HEK293 (cell line): ENCODE results near the gene ERGIC1.

Source experiments
- CTCF ChIA-PET: fragments of 350-600 bp; formaldehyde crosslinking; extraction: SDS; loops from one replicate; lab custom pipeline; 2021; ENCODE audit warnings: antibody characterized with exemption; lab: Yijun Ruan, JAX
- POLR2A ChIA-PET: fragments of 300-600 bp; formaldehyde crosslinking; extraction: SDS; loops from one replicate; lab custom pipeline; 2020; ENCODE audit warnings: antibody characterized with exemption, inconsistent platforms; lab: Yijun Ruan, JAX
- H3K27ac ChIP-seq: fragments of 200-500 bp; sonication (Bioruptor generic); 2 replicates; pipeline ENCODE4 v1.5.1; 2014; ENCODE audit warnings: low read depth, low read length, control low read depth, inconsistent platforms; ENCODE audit errors: extremely low read depth
- H3K36me3 ChIP-seq, 2 experiments: fragments of 200-500 bp in 1 of 2; sonication (Bioruptor generic) in 1 of 2; 1 replicate in 1 of 2; 2 replicates in 1 of 2; pipeline ENCODE4 v1.5.1; 2014 to 2017; ENCODE audit warnings: inconsistent platforms in 2 of 2, low read length in 2 of 2; ENCODE audit not compliant: control insufficient read depth in 2 of 2, insufficient read depth in 1 of 2
- H3K4me1 ChIP-seq: fragments of 200-500 bp; sonication (Bioruptor generic); 2 replicates; pipeline ENCODE4 v1.5.1; 2014; ENCODE audit warnings: mild to moderate bottlenecking, low read length, inconsistent platforms; ENCODE audit not compliant: control insufficient read depth, insufficient read depth
- H3K4me3 ChIP-seq: 2 replicates; pipeline ENCODE4 v1.5.1; 2011; ENCODE audit warnings: low read depth, mild to moderate bottlenecking, control low read depth, low read length, moderate library complexity
- H3K9me3 ChIP-seq: fragments of 200-500 bp; sonication (Bioruptor generic); 2 replicates; pipeline ENCODE4 v1.5.1; 2014; ENCODE audit warnings: low read depth, low read length, inconsistent platforms; ENCODE audit not compliant: control insufficient read depth, insufficient read depth
- GFI1B ChIP-seq: fragments of 450-650 bp; formaldehyde crosslinking; IDR thresholded peaks from 2 replicates; pipeline ENCODE4 v1.5.1; 2016; ENCODE audit warnings: missing biosample characterization, missing genetic modification characterization
- KLF1 ChIP-seq: fragments of 450-650 bp; formaldehyde crosslinking; IDR thresholded peaks from 2 replicates; pipeline ENCODE4 v1.5.1; 2016; ENCODE audit warnings: missing biosample characterization, missing genetic modification characterization
- TCF7L2 ChIP-seq: IDR thresholded peaks from 2 replicates; pipeline ENCODE4 v1.6.1; 2011; ENCODE audit warnings: low read depth, mild to moderate bottlenecking, inconsistent platforms, low read length, moderate library complexity, borderline replicate concordance
- WT1 ChIP-seq: fragments of 450-650 bp; formaldehyde crosslinking; IDR thresholded peaks from 2 replicates; pipeline ENCODE4 v1.5.1; 2016; ENCODE audit warnings: missing biosample characterization, missing genetic modification characterization
- ZBTB1 ChIP-seq: fragments of 450-650 bp; formaldehyde crosslinking; IDR thresholded peaks from 2 replicates; pipeline ENCODE4 v1.5.1; 2016; ENCODE audit warnings: missing biosample characterization, missing genetic modification characterization
- ZBTB17 ChIP-seq: fragments of 450-650 bp; formaldehyde crosslinking; IDR thresholded peaks from 2 replicates; pipeline ENCODE4 v1.5.1; 2016; ENCODE audit warnings: missing biosample characterization, missing genetic modification characterization
- ZBTB21 ChIP-seq: fragments of 450-650 bp; formaldehyde crosslinking; IDR thresholded peaks from 2 replicates; pipeline ENCODE4 v1.5.1; 2017; ENCODE audit warnings: missing biosample characterization, missing genetic modification characterization
- ZBTB7A ChIP-seq: fragments of 450-650 bp; formaldehyde crosslinking; IDR thresholded peaks from 2 replicates; pipeline ENCODE4 v1.5.1; 2016; ENCODE audit warnings: low read depth, missing biosample characterization, missing genetic modification characterization
- ZFHX2 ChIP-seq: fragments of 450-650 bp; formaldehyde crosslinking; conservative IDR thresholded peaks from 2 replicates; pipeline ENCODE4 v1.5.1; 2016; ENCODE audit warnings: missing biosample characterization, missing genetic modification characterization
- ZNF10 ChIP-seq: fragments of 450-650 bp; formaldehyde crosslinking; IDR thresholded peaks from 2 replicates; pipeline ENCODE4 v1.5.1; 2017; ENCODE audit warnings: missing biosample characterization, missing genetic modification characterization
- ZNF223 ChIP-seq: fragments of 450-650 bp; formaldehyde crosslinking; IDR thresholded peaks from 2 replicates; pipeline ENCODE4 v1.5.1; 2016; ENCODE audit warnings: missing biosample characterization, missing genetic modification characterization
- ZNF23 ChIP-seq: fragments of 450-650 bp; formaldehyde crosslinking; IDR thresholded peaks from 2 replicates; pipeline ENCODE4 v1.5.1; 2016; ENCODE audit warnings: missing biosample characterization, missing genetic modification characterization, borderline replicate concordance
- ZNF280D ChIP-seq: fragments of 450-650 bp; formaldehyde crosslinking; IDR thresholded peaks from 2 replicates; pipeline ENCODE4 v1.5.1; 2016; ENCODE audit warnings: missing biosample characterization, missing genetic modification characterization
- ZNF580 ChIP-seq: fragments of 450-650 bp; formaldehyde crosslinking; IDR thresholded peaks from 2 replicates; pipeline ENCODE4 v1.5.1; 2016; ENCODE audit warnings: missing biosample characterization, missing genetic modification characterization
- ZNF596 ChIP-seq: fragments of 450-650 bp; IDR thresholded peaks from 2 replicates; pipeline ENCODE4 v1.5.0; 2018; ENCODE audit warnings: missing biosample characterization, mild to moderate bottlenecking, missing genetic modification characterization, moderate library complexity
- ZNF600 ChIP-seq: fragments of 450-650 bp; formaldehyde crosslinking; IDR thresholded peaks from 2 replicates; pipeline ENCODE4 v1.5.1; 2016; ENCODE audit warnings: missing biosample characterization, missing genetic modification characterization
- ZNF704 ChIP-seq: fragments of 450-650 bp; formaldehyde crosslinking; IDR thresholded peaks from 2 replicates; pipeline ENCODE4 v1.5.1; 2016; ENCODE audit warnings: missing biosample characterization, missing genetic modification characterization
- ZNF768 ChIP-seq: fragments of 450-650 bp; formaldehyde crosslinking; IDR thresholded peaks from 2 replicates; pipeline ENCODE4 v1.5.1; 2018; ENCODE audit warnings: missing biosample characterization, mild to moderate bottlenecking, missing genetic modification characterization
- ZSCAN23 ChIP-seq: fragments of 450-650 bp; formaldehyde crosslinking; IDR thresholded peaks from 2 replicates; pipeline ENCODE4 v1.5.1; 2016; ENCODE audit warnings: missing biosample characterization, missing genetic modification characterization

The ERGIC1 gene

GRCh38 chr5:172858990-172859811 lies 25.1 kb downstream of the ERGIC1 start:
- Histone ChIP-seq H3K27ac (no peak overlapping the region), H3K36me3 (no peaks in the 10 kb centered on the region), H3K9me3 (no peaks in the 10 kb centered on the region), H3K4me1 (no peaks in the 10 kb centered on the region), H3K4me3 (no peak overlapping the region)
- TF ChIP-seq ZNF580 (tag by site-specific recombination) (no peak), ZNF10 (tag by site-specific recombination) (no peak), ZSCAN23 (no peak), ZNF600 (tag by site-specific recombination) (no peak), ZBTB21 (tag by site-specific recombination) (no peak), ZFHX2 (tag by site-specific recombination) (0 out of 2 replicates have a peak, but pooled peaks have one; percentile 22)
- CTCF ChIA-PET = interaction anchor here (0.6 to 1.8 kb wide), 4 partner anchors 8 to 142 kb away, joined by 3 to 6 read pairs (median 5); no protein-coding TSS in a partner anchor
- POLR2A ChIA-PET = interaction anchor here (0.7 kb wide), 1 partner anchor 87 kb away, joined by 3 read pairs; no protein-coding TSS in a partner anchor

- Histone ChIP-seq H3K36me3 (no peaks in the 10 kb centered on the region), H3K9me3 (no peaks in the 10 kb centered on the region)
- POLR2A ChIA-PET = no interaction called here
- no peak for TF ChIP-seq GFI1B (tag by site-specific recombination)
- TF ChIP-seq ZNF596 = no peak
- no peak for TF ChIP-seq ZNF704
- TF ChIP-seq ZBTB1 = no peak
- no peak for TF ChIP-seq ZNF280D (tag by site-specific recombination)
- TF ChIP-seq ZNF23 (tag by site-specific recombination) = no peak
- TF ChIP-seq ZNF223 (tag by site-specific recombination) = no peak
- TF ChIP-seq ZBTB17 (tag by site-specific recombination) = no peak
- no peak for TF ChIP-seq TCF7L2
- no peak for TF ChIP-seq KLF1 (tag by site-specific recombination)
- no peak for TF ChIP-seq WT1 (tag by site-specific recombination)
- TF ChIP-seq ZNF768 (tag by site-specific recombination) = no peak
- no peak for TF ChIP-seq ZBTB7A (tag by site-specific recombination)
- TF ChIP-seq, all 188 proteins: peak for 0
- Histone ChIP-seq H3K4me3 (no peak overlapping the region), H3K4me1 (no peaks in the 10 kb centered on the region), H3K27ac (no peak overlapping the region)
- CTCF ChIA-PET = interaction anchor here (0.7 to 1.8 kb wide), 5 partner anchors 9 to 147 kb away, joined by 3 to 6 read pairs (median 5); no protein-coding TSS in a partner anchor
Observed at GRCh38 chr5:172859966-172860365, 25.9 kb downstream of the ERGIC1 start.
